ENCODE measurements around the gene RHOB. TPM values are rescaled to one million over a fixed set of nuclear protein-coding genes. Genes with fewer than 3 reads are reported as not detected.
A peak's percentile ranks its signal among the peaks of the same experiment; 100 is the strongest.

The RHOB gene
- total RNA-seq, 4 donors from 2014 or later, result 61.7 to 245 (median 144) TPM

- 92 to 93% methylated on average over 7 of the region's 8 CpGs for WGBS, 2 donors
- Histone ChIP-seq H3K27me3 (no peaks in the 10 kb centered on the region), H3K9me3 (no peaks in the 10 kb centered on the region), H3K36me3 (no peaks in the 10 kb centered on the region), H3K4me3 (no peak overlapping the region), H3K4me1 (peaks cover 11 to 61% (median 24%) of the 10 kb centered on the region in 3 donors), H3K27ac (peak overlapping the region in 1 of 4 donors; percentile 63)
- DNase-seq, result no peak
- intact Hi-C loops (cut with DNase I), result no loop called here
- no peak for TF ChIP-seq CTCF (IDR thresholded peaks at IDR 0.05)
- no peak for TF ChIP-seq POLR2A (IDR thresholded peaks at IDR 0.05)
Observed at GRCh38 chr2:20484810-20485611, 38.1 kb downstream of the RHOB start.

- TF ChIP-seq POLR2A (IDR thresholded peaks at IDR 0.05) (no peak), CTCF (IDR thresholded peaks at IDR 0.05) (no peak)
- H3K36me3 ChIP-seq, result no peaks in the 10 kb centered on the region
- H3K4me3 ChIP-seq, result no peak overlapping the region
- H3K27me3 ChIP-seq, result no peaks in the 10 kb centered on the region
- DNase-seq, result no peak
- H3K27ac ChIP-seq, result no peak overlapping the region
- 55 to 93% methylated on average over 2 to 4 of the region's 7 CpGs for WGBS, 2 donors
- peaks cover 11 to 69% (median 31%) of the 10 kb centered on the region in 3 donors for H3K4me1 ChIP-seq
- intact Hi-C loops (cut with DNase I), result no loop called here
- no peaks in the 10 kb centered on the region for H3K9me3 ChIP-seq
Observed at GRCh38 chr2:20485612-20486388, 38.9 kb downstream of the RHOB start.

- no peaks in the 10 kb centered on the region for H3K27me3 ChIP-seq
- no peak for TF ChIP-seq CTCF (IDR thresholded peaks at IDR 0.05)
- intact Hi-C loops (cut with DNase I), result no loop called here
- H3K36me3 ChIP-seq, result no peaks in the 10 kb centered on the region
- DNase-seq, result no peak
- H3K4me1 ChIP-seq, result peaks cover 11 to 77% (median 34%) of the 10 kb centered on the region in 3 donors
- no peak overlapping the region for H3K4me3 ChIP-seq
- peak overlapping the region in 1 of 4 donors; percentile 1 for H3K27ac ChIP-seq
- H3K9me3 ChIP-seq, result no peaks in the 10 kb centered on the region
- WGBS, 2 donors, result 67 to 69% methylated on average over 1 to 2 of the region's 3 CpGs
Observed at GRCh38 chr2:20486571-20486970, 39.7 kb downstream of the RHOB start.

DNA sequence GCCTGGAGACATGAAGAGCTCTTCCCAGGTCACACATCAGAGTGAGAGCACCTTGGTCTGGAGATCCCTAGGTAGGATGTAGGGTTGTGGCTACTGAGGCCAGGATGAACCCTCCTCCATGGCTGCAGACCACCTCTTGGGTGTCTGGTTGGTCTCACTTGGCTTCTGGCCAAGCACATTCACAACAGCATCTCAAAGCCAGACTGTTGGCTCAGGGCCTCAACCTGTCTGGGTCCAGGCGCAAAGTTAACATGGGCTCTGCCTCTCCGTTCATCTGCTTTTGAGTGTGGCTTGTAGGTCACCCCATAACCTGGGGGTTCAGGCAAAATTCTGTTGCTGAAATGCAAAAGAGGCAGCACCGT, 40.1 kb downstream of the RHOB start:
- H3K27me3 ChIP-seq, result no peaks in the 10 kb centered on the region
- no peak overlapping the region for H3K4me3 ChIP-seq
- peak overlapping the region in 1 of 4 donors; percentile 1 for H3K27ac ChIP-seq
- H3K36me3 ChIP-seq, result no peaks in the 10 kb centered on the region
- no peak for DNase-seq
- intact Hi-C loops (cut with DNase I), result no loop called here
- TF ChIP-seq POLR2A (IDR thresholded peaks at IDR 0.05) (no peak), CTCF (IDR thresholded peaks at IDR 0.05) (no peak)
- 43 to 67% methylated on average over 1 to 2 of the region's 3 CpGs for WGBS, 2 donors
- H3K4me1 ChIP-seq, result peaks cover 11 to 81% (median 38%) of the 10 kb centered on the region in 3 donors
- no peaks in the 10 kb centered on the region for H3K9me3 ChIP-seq
